ENCODE data around the gene TNFRSF1B.

TNFRSF1B gene

DNA sequence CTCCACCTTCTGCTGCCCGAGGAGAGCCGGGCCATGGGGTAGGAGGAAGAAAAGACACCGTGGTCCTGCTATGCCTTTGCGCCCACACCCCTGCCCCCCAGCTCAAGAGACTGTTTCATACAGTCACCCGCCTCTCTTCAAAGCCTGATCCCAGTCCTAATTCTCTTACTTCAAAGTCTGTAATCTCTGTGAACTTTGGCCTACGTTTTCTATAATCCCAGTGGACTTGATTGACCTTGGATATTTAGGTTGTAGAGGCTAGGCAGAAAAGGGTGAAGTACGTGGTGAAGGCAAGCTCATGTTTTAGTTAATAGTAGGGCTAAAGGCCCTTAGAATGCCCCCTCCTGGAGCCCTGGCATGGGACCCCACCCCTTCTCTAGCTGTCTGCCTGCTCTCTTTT lies 91.5 kb downstream of the TNFRSF1B start:
- no peak for TF ChIP-seq CTCF (IDR thresholded peaks at IDR 0.05)
- H3K27me3 ChIP-seq (ENCODE audit: control insufficient read depth, insufficient read depth, low read length): no peaks in the 10 kb centered on the region
- no peak overlapping the region for H3K4me2 ChIP-seq (ENCODE audit: low read length)
- H3K79me2 ChIP-seq: no peaks in the 10 kb centered on the region
- H3K36me3 ChIP-seq (ENCODE audit: control insufficient read depth, insufficient read depth, low read length): no peaks in the 10 kb centered on the region
- no peaks in the 10 kb centered on the region for H3K4me1 ChIP-seq
- no peak overlapping the region for H2AFZ ChIP-seq
- no peaks in the 10 kb centered on the region for H3K9me3 ChIP-seq (ENCODE audit: control insufficient read depth, low read length)
- no peak overlapping the region for H3K9ac ChIP-seq
- H3K27ac ChIP-seq: no peak overlapping the region
- H3K4me3 ChIP-seq (ENCODE audit: low read depth, low read length): no peak overlapping the region

Measured in parathyroid adenoma (tissue), 2 donors.